Measurements from ENCODE around the gene CFAP45. TPM values are rescaled to one million over a fixed set of nuclear protein-coding genes. Genes with fewer than 3 reads are reported as not detected.
A peak's percentile ranks its signal among the peaks of the same experiment; 100 is the strongest.

CFAP45 gene
- total and polyA plus RNA-seq, 9 of the 15 experiments (the other 6 are each of a cell fraction or from before 2014, with no cell fraction given) = 0.65 to 2.4 (median 1.5) TPM

- TF ChIP-seq, protein P1, sequence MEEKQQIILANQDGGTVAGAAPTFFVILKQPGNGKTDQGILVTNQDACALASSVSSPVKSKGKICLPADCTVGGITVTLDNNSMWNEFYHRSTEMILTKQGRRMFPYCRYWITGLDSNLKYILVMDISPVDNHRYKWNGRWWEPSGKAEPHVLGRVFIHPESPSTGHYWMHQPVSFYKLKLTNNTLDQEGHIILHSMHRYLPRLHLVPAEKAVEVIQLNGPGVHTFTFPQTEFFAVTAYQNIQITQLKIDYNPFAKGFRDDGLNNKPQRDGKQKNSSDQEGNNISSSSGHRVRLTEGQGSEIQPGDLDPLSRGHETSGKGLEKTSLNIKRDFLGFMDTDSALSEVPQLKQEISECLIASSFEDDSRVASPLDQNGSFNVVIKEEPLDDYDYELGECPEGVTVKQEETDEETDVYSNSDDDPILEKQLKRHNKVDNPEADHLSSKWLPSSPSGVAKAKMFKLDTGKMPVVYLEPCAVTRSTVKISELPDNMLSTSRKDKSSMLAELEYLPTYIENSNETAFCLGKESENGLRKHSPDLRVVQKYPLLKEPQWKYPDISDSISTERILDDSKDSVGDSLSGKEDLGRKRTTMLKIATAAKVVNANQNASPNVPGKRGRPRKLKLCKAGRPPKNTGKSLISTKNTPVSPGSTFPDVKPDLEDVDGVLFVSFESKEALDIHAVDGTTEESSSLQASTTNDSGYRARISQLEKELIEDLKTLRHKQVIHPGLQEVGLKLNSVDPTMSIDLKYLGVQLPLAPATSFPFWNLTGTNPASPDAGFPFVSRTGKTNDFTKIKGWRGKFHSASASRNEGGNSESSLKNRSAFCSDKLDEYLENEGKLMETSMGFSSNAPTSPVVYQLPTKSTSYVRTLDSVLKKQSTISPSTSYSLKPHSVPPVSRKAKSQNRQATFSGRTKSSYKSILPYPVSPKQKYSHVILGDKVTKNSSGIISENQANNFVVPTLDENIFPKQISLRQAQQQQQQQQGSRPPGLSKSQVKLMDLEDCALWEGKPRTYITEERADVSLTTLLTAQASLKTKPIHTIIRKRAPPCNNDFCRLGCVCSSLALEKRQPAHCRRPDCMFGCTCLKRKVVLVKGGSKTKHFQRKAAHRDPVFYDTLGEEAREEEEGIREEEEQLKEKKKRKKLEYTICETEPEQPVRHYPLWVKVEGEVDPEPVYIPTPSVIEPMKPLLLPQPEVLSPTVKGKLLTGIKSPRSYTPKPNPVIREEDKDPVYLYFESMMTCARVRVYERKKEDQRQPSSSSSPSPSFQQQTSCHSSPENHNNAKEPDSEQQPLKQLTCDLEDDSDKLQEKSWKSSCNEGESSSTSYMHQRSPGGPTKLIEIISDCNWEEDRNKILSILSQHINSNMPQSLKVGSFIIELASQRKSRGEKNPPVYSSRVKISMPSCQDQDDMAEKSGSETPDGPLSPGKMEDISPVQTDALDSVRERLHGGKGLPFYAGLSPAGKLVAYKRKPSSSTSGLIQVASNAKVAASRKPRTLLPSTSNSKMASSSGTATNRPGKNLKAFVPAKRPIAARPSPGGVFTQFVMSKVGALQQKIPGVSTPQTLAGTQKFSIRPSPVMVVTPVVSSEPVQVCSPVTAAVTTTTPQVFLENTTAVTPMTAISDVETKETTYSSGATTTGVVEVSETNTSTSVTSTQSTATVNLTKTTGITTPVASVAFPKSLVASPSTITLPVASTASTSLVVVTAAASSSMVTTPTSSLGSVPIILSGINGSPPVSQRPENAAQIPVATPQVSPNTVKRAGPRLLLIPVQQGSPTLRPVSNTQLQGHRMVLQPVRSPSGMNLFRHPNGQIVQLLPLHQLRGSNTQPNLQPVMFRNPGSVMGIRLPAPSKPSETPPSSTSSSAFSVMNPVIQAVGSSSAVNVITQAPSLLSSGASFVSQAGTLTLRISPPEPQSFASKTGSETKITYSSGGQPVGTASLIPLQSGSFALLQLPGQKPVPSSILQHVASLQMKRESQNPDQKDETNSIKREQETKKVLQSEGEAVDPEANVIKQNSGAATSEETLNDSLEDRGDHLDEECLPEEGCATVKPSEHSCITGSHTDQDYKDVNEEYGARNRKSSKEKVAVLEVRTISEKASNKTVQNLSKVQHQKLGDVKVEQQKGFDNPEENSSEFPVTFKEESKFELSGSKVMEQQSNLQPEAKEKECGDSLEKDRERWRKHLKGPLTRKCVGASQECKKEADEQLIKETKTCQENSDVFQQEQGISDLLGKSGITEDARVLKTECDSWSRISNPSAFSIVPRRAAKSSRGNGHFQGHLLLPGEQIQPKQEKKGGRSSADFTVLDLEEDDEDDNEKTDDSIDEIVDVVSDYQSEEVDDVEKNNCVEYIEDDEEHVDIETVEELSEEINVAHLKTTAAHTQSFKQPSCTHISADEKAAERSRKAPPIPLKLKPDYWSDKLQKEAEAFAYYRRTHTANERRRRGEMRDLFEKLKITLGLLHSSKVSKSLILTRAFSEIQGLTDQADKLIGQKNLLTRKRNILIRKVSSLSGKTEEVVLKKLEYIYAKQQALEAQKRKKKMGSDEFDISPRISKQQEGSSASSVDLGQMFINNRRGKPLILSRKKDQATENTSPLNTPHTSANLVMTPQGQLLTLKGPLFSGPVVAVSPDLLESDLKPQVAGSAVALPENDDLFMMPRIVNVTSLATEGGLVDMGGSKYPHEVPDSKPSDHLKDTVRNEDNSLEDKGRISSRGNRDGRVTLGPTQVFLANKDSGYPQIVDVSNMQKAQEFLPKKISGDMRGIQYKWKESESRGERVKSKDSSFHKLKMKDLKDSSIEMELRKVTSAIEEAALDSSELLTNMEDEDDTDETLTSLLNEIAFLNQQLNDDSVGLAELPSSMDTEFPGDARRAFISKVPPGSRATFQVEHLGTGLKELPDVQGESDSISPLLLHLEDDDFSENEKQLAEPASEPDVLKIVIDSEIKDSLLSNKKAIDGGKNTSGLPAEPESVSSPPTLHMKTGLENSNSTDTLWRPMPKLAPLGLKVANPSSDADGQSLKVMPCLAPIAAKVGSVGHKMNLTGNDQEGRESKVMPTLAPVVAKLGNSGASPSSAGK (IDR thresholded peaks at IDR 0.05) = peak; percentile 56
- TF ChIP-seq CBX5 (IDR thresholded peaks at IDR 0.05; ENCODE audit: borderline replicate concordance, low read depth) (no peak), MAFK (IDR thresholded peaks at IDR 0.05; ENCODE audit: low read length) (no peak), TSHZ1 (CRISPR knock-in tag; IDR thresholded peaks at IDR 0.05) (no peak), TCF3 (CRISPR knock-in tag; IDR thresholded peaks at IDR 0.05) (no peak), ZNF12 (CRISPR knock-in tag; IDR thresholded peaks at IDR 0.05) (no peak), ZNF197 (CRISPR knock-in tag; IDR thresholded peaks at IDR 0.05; ENCODE audit: low read depth) (no peak)
- TF ChIP-seq, protein P2, sequence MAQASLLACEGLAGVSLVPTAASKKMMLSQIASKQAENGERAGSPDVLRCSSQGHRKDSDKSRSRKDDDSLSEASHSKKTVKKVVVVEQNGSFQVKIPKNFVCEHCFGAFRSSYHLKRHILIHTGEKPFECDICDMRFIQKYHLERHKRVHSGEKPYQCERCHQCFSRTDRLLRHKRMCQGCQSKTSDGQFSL (CRISPR knock-in tag; IDR thresholded peaks at IDR 0.05) = no peak
- TF ChIP-seq, protein P2 (tag; IDR thresholded peaks at IDR 0.05) = no peak
Observed at GRCh38 chr1:159881622-159882526, 18.1 kb downstream of the CFAP45 start (continued).

All from K562 (cell line).